GM19025 (cell line): ENCODE results near the gene MCC.

Experiments
- ATAC-seq: cut with Tn5 transposase; IDR thresholded peaks from one replicate; pipeline ENCODE4 v1.9.1; 2021; ENCODE audit warnings: mild to moderate bottlenecking, low read depth, moderate library complexity; ENCODE audit not compliant: unreplicated experiment

Gene MCC

DNA sequence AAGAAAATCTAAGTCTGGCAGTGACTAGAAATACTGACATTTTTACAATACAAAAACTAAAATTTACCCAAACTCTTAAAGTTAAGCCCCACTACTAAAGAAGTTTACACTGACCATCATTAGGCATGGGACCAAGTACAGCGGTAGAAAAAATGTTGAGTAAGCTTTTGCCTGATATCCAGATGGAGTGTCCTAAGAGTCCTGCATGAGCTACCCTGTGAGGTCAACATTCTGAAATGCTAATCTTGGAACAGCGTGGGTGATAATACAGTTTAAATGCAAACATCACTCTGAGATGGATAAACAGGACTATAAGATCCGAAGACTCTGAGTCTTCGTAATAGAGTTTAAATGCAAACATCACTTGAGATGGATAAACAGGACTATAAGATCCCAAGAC is 322.0 kb downstream of the MCC start:
- ATAC-seq, result no peak

DNA sequence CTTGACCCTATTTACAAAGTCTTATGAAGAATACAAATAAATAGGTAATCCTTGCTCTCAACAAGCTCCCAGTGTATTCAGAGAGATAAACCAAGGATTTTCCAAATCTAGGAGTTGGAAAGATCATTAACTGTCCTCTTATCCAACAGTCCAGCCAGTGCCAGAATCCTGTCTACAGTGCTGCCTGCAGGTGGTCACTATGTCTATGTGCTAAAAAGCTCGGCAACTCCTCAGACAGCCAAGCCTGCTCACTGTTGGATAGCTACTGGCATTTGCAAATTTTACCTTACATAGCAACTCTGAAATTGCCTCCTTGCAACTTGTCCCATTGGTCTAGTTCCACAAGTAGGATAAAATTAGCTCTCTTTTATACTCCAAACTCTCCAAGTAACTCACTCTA is 324.2 kb downstream of the MCC start:
- ATAC-seq, result no peak

DNA sequence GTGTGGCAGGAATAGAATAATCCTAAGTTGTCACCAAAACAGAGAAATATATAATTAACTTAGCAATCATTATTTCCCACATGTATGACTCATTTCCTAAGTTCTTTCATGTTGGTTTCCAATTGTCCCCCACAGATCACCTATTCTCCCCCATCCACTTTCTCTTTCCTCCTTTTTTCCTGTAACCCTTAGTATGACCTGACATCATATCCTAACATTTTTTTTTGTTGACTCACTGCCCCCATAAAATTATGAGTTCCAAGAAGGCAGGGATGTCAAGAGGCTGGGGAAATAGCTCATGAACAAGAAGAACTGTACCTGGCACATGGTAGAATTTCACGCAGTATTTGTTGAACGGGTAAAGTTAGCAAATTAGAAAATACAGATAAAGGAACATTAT is 324.9 kb downstream of the MCC start:
- ATAC-seq, result no peak

DNA sequence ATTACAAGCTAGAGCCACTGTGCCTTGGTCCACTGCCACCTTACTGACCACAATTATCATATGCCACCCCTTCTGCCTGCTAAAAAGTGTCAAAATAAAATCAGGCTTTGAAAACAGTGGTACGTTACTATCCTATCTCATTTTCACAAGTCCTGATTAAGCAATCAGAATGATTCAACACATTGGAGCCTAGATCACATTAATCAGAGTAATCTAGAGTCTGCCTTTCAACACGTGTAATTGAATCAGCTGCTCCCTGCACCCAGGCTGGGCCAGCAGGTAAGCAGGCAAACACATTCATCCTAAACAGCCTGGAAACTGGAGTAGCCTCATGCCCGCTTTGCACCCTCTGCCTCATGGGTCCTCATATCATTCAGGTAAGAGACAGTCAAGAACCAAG is 325.5 kb downstream of the MCC start:
- no peak for ATAC-seq

DNA sequence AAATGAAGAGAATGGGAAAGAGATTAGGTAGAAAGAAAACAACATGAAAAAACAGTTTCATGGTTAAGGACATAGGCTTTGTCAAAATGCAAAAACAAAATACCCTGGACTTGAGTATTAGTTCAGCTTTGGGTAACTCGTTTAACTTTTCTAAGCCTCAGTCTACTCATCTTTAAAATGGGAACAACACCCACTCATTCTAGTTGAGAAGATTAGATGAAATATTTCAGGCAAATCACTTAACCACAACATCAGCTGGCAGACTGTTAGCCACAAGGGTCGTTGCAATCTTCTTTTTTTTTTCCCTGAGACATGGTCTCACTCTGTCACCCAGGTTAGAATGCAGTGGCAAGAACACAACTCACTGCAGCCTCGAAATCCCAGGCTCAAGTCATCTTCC is 326.0 kb downstream of the MCC start:
- ATAC-seq, result no peak

DNA sequence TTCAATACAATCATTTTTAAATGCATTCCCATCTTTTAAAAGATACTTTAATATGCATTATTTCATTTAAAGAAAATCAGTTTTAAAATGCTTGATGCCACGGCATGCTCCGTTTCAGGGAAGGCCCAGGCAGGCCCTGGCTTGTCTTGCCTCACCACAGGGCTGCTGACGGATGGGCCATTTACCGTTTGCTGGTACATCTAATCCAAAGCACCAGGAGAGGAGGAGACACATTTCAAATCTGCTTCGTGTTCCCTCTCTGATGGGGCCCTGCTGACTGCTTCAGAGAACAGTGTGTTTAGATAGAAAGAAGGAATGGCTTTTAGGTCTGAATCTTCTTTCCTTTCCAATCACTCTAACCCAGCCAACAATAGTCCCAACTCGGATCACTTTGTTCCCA is 326.4 kb downstream of the MCC start:
- ATAC-seq, result no peak

DNA sequence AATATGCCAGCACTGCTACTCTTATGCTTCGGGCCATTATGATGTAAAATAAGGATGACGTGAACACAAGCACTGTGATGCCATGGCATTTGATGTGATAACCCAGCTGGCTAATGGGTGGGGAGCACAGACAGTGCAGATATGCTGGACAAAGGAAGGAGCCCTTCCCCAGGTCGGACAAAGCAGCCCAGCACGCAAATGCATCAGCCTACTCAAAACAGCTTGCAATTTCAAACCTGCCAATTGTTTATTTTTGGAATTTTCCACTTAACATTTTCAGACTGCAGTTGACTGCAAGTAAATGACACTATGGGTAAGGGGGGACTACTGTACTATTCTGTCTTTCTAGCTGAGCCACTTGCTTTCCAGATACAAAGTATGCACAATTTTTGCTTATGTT is 330.4 kb downstream of the MCC start:
- no peak for ATAC-seq

DNA sequence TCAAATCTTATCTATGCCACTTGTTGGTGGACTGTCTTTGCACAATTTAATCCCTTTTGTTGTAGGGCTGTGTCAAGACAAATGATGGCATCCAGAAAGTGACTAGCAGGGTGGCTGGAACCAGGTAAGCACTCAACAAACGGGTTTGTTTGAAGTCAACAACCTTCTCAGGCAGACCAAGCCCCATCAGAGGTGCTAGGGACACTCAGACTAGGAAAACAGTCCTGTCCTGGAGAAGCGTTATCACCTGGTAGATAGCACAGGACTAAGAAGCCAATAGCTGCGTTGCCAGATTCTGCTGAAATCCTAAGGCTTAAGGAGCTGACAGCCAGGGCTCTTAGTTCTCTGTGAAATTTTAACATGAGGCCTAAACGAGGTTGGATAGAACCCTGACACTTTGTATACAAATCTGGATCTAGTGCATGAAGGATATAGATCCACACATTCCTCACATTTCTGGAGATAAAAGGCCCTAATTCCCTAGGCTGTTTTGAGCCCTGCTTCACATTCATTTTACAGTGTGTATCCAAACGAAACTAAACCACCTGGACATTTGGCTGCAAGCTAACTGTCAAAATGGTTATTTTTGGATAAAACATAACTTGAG is 331.9 kb downstream of the MCC start:
- ATAC-seq, result no peak

DNA sequence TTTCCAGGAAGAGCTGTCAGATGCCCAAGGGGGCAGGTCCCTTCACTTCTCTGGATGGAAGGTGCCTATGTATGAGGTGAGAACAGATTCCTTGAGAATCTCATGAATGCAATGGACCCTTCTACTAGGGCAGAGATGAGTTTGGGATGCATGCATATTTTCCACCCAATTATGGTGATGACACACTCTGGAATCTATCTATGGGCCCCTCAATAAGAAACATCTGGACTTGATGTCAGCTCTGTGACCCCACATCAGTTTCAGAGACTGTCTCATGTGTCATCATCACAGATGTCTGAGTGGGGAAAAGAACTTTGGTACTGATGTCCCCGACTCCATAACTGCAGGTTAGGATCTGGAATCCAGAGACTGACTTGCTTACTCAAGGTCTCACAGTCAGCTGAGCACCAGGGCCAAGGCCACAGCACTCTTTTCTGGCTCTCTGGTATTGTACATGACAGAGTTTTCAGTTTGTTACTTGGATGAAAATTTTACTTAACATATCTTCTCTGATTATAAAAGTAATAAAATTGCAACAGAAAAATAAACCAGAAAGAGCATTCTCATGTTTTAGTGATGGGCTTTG is 334.6 kb downstream of the MCC start:
- ATAC-seq, result no peak

DNA sequence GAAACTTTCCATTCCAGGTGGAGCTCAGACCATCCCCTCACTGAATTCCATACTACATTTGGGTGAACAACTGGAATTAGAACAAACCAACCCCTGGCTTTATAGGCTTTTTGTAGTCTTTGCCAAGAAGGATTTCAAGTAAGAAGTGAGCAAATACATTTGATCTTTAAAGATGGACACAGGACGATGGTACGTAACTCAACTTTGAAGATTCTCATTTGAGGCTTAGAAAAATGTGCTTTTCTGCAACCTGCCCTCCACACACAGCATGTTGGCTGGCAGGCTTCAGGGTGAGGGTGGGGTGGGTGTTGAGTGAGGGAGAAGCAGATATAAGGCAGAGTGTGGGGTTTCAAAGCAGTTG is 335.9 kb downstream of the MCC start:
- ATAC-seq, result no peak

DNA sequence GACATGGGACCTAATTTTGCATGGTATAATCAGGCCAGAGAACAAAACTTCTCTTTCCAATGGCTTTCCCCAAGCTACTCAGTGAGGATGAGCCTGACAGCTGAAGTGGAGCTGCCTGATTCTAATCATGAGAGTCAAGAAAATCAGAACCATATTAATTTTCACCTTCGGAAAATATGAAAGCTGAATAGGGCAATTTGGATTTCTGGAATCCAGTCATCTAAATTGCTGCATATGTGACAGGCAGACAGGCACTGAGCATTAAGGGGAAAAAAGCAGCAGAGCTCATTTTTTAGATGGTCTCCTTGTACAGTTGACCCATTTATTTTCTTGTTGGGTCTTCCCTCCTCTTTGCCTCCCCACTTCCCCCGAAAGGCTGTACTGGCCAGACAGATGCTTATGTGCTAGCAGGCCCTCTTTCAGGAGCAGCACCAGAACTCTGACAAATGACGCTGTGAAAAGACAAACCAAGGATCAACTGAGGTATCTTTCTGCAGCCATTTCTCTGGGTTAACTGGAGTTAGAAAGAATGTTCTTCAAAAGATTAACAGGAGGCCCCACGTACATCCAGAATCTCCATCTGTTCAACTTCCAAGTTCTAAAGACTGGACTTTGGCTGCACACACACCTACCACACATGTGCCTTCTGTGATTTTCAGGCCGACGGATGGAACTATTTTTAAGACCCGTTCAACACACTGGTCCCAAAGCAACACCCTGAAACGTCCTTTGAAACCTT is 336.4 kb downstream of the MCC start:
- ATAC-seq, result no peak

DNA sequence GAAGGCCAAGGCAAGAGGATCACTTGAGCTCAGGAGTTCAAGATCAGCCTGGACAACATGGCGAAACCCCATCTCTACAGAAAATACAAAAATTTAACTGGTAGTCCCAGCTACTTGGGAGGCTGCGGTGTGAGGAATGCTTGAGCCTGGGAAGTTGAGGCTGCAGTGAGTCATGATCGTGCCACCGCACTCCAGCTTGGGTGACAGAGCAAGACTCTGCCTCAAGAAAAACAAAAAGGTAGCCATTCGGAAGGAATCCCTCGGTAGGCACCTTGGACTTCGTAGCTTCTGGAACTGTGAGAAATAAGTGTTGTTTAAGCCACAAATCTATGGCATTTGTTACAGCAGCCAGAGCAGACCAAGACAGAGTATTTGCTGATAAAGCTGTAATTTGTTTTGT is 337.4 kb downstream of the MCC start:
- ATAC-seq, result no peak

DNA sequence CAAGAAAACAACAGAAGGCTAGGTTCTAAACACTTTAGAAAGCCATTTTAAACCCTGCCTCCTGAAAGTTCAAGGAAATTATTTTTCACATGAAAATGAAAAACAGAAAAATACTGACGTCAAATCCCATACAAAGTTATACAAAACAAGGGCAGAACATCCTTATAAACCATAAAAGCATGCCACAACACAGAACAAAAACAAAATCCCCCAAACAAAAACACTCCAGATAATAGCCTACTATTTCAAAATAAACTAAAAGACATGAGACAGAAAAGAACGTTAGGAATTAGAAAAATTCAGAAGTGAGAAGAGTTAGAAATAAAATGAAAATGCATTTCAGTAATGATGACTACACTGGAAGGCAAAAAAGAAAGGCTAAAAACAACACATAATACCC is 338.0 kb downstream of the MCC start:
- ATAC-seq, result no peak

DNA sequence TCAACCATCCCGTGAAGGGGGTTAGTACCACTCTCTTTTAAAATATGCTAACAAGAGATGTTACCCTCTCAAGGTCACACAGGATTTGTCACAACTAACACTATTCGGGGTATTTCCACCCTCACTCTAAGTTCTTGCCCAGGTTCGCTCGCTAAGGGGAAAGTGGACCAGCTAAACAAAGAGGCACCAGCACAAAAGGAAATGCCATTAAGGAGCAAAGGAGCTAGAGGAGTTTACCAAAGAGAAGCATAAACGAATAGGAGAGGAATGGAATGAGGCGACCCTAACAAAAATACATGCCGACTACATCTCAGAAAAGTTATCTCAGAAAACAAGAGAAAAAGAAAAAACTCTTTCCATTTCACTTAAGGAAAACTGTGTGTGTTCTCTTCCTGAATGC is 340.7 kb downstream of the MCC start:
- no peak for ATAC-seq

DNA sequence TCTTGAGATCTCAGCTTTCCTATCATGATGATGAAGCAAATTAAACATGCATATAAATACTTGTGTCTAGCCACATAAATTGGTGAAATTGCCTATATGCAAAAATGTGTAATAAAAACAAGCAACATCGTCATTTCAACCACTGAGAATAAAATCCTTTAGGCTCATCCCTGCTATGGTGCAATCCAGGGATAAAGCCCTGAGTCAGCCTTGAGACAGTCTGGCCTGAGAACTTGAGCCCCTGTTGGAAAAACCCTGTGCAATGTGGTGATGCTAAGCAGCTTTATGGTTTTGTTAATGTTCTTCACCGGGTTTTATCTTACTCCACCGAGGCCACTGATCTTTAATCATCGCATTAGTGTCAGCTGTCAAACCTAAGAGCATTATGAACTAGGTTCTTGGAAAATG is 341.1 kb downstream of the MCC start:
- no peak for ATAC-seq

DNA sequence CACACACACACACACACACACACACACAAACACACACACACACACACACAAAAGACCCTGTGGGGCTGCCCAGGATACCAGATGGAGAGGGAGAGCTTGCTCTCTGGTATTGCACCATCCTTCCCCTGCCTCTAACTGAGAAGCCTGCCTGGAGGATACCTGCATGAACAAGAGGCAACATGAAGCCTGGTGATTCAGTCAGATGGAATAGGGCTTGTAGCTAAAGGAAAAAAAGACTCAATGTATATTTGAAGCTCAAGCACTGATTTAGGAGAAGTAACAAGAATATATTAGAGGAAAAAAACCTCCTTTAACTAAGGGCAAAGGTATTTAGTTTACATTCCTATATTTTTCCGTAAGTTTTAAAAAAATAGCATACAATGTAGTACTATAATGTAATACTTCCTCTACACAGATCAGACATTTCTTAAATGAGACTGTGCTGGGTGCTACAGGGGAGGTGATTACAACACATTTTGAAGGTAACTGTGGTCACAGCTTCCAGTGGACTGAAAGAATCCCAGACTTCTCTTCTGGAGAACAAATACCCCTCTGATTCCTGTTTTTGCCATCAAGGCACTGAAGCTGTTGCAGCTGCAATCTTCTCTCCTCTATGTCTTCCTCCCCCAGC is 342.4 kb downstream of the MCC start:
- ATAC-seq, result no peak

DNA sequence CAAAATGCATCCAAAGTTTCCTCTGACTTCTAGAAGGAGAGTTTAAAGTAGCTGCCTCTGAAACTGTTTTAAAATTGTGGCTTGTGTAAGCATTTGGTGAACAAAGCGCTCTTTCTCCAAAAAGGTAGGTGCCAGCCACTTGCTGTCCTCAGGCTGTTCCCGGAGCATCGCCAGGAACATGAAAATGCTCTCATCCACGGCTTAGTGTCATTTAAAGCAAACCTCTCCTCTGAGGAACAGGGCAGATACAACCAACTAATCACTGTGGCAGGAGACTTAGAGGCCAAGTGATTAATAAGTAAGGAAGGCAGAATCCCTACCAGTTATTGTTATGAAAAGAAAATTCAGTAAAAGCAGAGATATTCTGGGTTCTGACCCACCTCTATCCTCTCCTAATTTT is 346.1 kb downstream of the MCC start:
- no peak for ATAC-seq

DNA sequence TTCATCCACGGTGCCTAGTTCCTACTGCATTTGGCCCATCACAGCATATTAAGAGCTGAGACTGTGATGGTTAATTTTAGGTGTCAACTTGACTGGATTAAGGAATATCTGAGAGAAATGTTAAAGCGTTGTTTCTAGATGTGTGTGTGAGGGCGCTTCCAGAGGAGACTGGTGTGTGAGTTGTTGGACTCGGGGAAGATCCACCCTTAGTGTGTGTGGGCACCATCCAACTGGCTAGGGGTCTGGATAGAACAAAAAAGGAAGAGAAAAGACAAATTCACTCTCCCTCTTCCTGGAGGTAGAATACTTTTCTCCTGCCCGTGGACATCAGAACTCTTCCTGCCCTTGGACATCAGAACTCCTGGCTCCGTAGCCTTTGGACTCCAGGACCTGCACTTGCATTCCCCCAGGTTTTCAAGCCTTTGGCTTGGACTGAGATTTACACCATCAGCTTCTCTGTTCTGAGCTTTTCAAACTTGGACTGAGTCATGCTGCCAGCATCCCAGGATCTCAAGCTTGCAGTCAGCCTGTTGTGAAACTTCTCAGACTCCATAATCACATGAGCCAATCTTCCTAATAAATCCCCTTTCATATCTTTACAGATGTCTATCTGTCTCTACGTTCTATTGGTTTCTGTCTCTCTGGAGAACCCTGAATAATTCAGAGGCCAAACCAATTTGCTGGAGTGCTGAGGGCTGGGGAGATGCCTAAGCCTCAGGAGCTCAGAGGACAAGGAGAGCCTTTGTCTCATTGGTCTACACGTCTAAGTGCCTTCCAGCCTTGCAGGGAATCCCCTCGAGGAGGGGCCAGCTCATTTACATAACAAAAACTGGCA is 347.2 kb downstream of the MCC start:
- no peak for ATAC-seq

DNA sequence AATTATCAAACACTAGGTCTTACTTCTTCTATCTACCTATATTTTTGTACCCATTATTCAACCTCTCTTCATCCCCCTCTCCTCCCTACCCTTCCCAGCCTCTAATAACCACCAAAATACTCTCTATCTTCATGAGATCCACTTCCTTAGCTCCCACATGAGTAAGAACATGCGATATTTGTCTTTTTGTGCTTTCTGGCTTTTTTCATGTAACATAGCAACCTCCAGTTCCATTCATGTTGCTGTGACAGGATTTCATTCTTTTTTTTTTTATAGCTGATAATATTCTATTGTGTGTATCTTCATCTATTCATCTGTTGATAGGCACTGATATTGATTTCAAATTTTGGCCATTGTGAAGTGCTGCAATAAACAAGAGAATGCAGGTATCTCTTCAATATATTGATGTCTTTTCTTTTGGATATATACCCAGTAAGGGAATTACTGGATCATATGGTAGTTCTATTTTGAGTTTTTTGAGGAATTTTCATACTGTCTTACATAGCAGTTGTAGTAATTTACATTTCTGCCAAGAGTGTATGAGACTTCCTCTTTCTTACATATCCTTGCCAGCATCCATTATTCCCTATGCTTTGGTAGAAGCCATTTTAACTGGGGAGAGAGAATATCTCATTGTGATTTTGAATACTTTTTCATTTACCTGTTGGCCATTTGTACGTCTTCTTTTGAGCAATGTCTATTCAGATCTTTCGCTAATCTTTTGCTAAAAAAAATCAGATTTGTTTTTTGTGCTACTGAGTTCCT is 354.9 kb downstream of the MCC start:
- no peak for ATAC-seq

DNA sequence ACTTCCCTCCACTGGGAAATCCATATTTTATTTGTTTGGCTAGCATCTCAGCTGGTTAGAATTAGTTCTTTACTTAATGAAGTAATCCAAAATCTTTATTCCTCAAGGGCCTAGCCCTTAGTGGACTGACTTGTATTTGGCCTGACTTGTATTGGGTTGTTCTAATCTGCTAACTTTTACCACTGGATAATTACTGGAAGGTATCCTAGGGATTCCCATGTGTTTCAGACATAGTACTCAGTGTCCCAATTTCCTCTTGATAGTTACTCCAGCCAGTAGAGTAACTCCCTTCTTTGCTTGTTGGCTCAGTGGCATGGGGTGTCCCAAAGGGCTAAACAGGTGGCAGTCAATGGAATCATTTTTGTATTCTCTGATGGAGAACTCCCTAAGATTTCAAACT is 355.7 kb downstream of the MCC start:
- no peak for ATAC-seq
